ENCODE measurements around the gene MBD3. TPM values are rescaled to one million over a fixed set of nuclear protein-coding genes. Genes with fewer than 3 reads are reported as not detected.

Gene MBD3
- total and polyA plus RNA-seq, 2 of the 4 experiments (the other 2 are of a cell fraction) = 42.5 to 66.3 TPM

DNA sequence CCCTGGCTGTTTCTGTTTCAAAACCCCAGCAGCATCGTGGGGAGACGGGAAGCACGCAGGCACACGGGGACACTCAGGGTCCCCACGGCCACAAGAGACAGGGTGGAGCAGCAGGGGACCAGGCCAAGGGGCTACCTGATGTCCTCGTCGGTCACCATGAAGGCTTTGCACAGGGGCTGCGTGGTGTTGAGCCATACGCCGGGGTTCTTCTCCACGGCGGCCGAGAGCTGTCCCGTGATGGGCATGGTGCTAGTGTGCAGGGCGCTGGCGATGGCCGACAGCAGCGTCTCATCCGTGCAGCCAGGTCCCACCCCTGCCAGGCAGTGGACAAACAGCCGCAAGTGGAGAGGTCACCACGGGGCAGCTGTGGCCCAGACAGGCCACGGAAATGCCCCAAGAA, 11.7 kb downstream of the MBD3 start:
- DNase-seq (no peak), ATAC-seq (ENCODE audit: low read depth) (no peak)
- 90% methylated on average over 21 of the region's 22 CpGs; no CpG with 5 or more reads in 1 of the 2 experiments for WGBS, 2 experiments (ENCODE audit: extremely low coverage in 2 of 2, insufficient read length in 1 of 2)
- H4K91ac ChIP-seq (ENCODE audit: insufficient read depth, low read depth, low read length) = no peak overlapping the region
- H2AFZ ChIP-seq (replicated peaks; ENCODE audit: low read length, poor library complexity) = no peak overlapping the region
- H4K20me1 ChIP-seq (ENCODE audit: insufficient read depth, low read length) = peaks cover 12% of the 10 kb centered on the region
- TF ChIP-seq FOS (IDR thresholded peaks at IDR 0.05; ENCODE audit: low read depth, low read length) = no peak
- no peak for TF ChIP-seq CEBPB (IDR thresholded peaks at IDR 0.05; ENCODE audit: low read depth, low read length)
- no peak for TF ChIP-seq RAD21 (IDR thresholded peaks at IDR 0.05; ENCODE audit: low read length)
- TF ChIP-seq MAZ (IDR thresholded peaks at IDR 0.05; ENCODE audit: borderline replicate concordance, low read depth, low read length) = no peak
- TF ChIP-seq ELK1 (IDR thresholded peaks at IDR 0.05; ENCODE audit: borderline replicate concordance, low read depth, low read length) = no peak
- TF ChIP-seq MXI1 (IDR thresholded peaks at IDR 0.05; ENCODE audit: borderline replicate concordance, low read depth, low read length) = no peak
- TF ChIP-seq MAFK (IDR thresholded peaks at IDR 0.05; ENCODE audit: low read depth, low read length) = no peak
- TF ChIP-seq CTCF (conservative IDR thresholded peaks at IDR 0.05; ENCODE audit: low read depth, low read length) = no peak
- no peak for TF ChIP-seq CHD1 (IDR thresholded peaks at IDR 0.05; ENCODE audit: low read depth, low read length)
- TF ChIP-seq USF2 (IDR thresholded peaks at IDR 0.05; ENCODE audit: low read depth, low read length) = no peak
- no peak for TF ChIP-seq SMC3 (IDR thresholded peaks at IDR 0.05; ENCODE audit: low read depth, low read length)
- TF ChIP-seq RCOR1 (IDR thresholded peaks at IDR 0.05; ENCODE audit: insufficient replicate concordance, low read length) = no peak
- no peak for TF ChIP-seq RFX5 (IDR thresholded peaks at IDR 0.05; ENCODE audit: low read depth, low read length)
- no peak for TF ChIP-seq BHLHE40 (IDR thresholded peaks at IDR 0.05; ENCODE audit: low read depth, low read length)
- TF ChIP-seq NFE2L2 (IDR thresholded peaks at IDR 0.05; ENCODE audit: low read depth, low read length) = no peak
- no peak for TF ChIP-seq POLR2A (IDR thresholded peaks at IDR 0.05; ENCODE audit: low read depth, low read length)
- no peak overlapping the region for H2BK20ac ChIP-seq (ENCODE audit: low read depth, low read length)
- H2BK15ac ChIP-seq (ENCODE audit: low read depth, low read length) = no peak overlapping the region
- no peak overlapping the region for H3K27ac ChIP-seq (ENCODE audit: insufficient read depth, low read length)
- no peak overlapping the region for H4K8ac ChIP-seq (ENCODE audit: low read depth in 2 of 2, low read length in 2 of 2)
- no peak overlapping the region for H3K4ac ChIP-seq (ENCODE audit: low read depth, low read length)
- H3K23ac ChIP-seq (ENCODE audit: low read depth, low read length) = no peak overlapping the region
- H4K5ac ChIP-seq (ENCODE audit: low read depth, low read length) = no peak overlapping the region
- no peak overlapping the region for H3K18ac ChIP-seq (ENCODE audit: low read depth, low read length)
- intact Hi-C loops (cut with micrococcal nuclease) (no loop called here), in situ Hi-C loops (cut with MboI; ENCODE audit: low sequenced_read_pairs) (no loop called here), dilution Hi-C loops (cut with HindIII; ENCODE audit: low sequenced_read_pairs, unreplicated experiment) (no loop called here)
- H3K14ac ChIP-seq (replicated peaks; ENCODE audit: low read depth, low read length) = no peak overlapping the region
- no peak overlapping the region for H2BK5ac ChIP-seq (ENCODE audit: low read depth, low read length, poor library complexity, severe bottlenecking)
- peaks cover 59% of the 10 kb centered on the region for H3K36me3 ChIP-seq (ENCODE audit: control insufficient read depth, insufficient read depth, low read length)
- BruUV-seq (replicated peaks) = no TSS peak
- no peak overlapping the region for H3K9ac ChIP-seq (ENCODE audit: low read depth, low read length)
- H3K4me1 ChIP-seq (ENCODE audit: control insufficient read depth, insufficient read depth, low read length) = no peaks in the 10 kb centered on the region
- no peak overlapping the region for H3K4me3 ChIP-seq (ENCODE audit: insufficient read depth, low read depth, low read length)
- CTCF ChIA-PET = no interaction called here
- no peak overlapping the region for H3K56ac ChIP-seq (ENCODE audit: extremely low read depth, insufficient read depth, low read length)
- no peak overlapping the region for H2AK5ac ChIP-seq (ENCODE audit: low read depth, low read length)
- H2AK9ac ChIP-seq (replicated peaks; ENCODE audit: low read depth, low read length, poor library complexity) = no peak overlapping the region
- no peak overlapping the region for H2BK120ac ChIP-seq (ENCODE audit: low read depth, low read length)
- H3K27me3 ChIP-seq (ENCODE audit: control insufficient read depth, insufficient read depth, low read length) = no peaks in the 10 kb centered on the region
- H3K9me1 ChIP-seq (ENCODE audit: insufficient read depth, low read length) = peaks cover 6% of the 10 kb centered on the region
- POLR2A ChIA-PET (ENCODE audit: unreplicated experiment) = interaction anchor here (0.7 kb wide), 1 partner anchor 12 kb away, joined by 5 read pairs; no protein-coding TSS in a partner anchor
- no peaks in the 10 kb centered on the region for H3K9me3 ChIP-seq (ENCODE audit: control insufficient read depth, insufficient read depth, low read length)
- peaks cover 11 to 34% of the 10 kb centered on the region in 2 experiments for H3K79me1 ChIP-seq (ENCODE audit: low read depth in 1 of 2, low read length in 2 of 2)
- H3K4me2 ChIP-seq (ENCODE audit: low read depth, low read length) = no peak overlapping the region
